Body of pancreas (tissue), 4 donors: ENCODE measurements around the gene ST8SIA4.

ENCODE experiments used
- CTCF ChIP-seq, 7 experiments: fragments of 450-650 bp in 4 of 7; fragments of 200-600 bp in 3 of 7; sonication (generic) in 3 of 7; IDR thresholded peaks; one replicate each; pipeline ENCODE4 v1.5.1; 2016 to 2019; ENCODE audit warnings: antibody characterized with exemption in 7 of 7
- POLR2A ChIP-seq, 3 donors: fragments of 450-650 bp; IDR thresholded peaks; one replicate each; pipeline ENCODE4 v1.6.1; 2016; ENCODE audit warnings: antibody characterized with exemption in 3 of 3, mild to moderate bottlenecking in 2 of 3

DNA sequence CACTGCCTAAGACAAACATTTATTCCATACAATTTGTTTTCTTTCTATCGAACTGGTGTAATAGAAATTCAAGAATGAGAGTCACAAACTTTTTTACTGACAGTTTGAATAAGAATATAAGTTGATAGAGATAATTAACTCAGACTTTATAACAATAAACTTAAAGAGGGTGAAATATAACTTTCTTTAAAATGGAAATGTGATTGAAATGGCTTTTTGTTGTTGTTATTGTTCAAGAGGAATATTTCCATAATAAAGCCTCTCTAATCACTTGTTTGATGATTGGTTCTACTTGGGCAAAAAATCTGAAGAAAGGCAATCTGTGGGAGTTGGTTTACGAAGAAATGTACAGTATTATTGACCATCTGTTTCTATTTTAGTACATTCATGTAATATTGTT is 79.3 kb downstream of the ST8SIA4 start:
- TF ChIP-seq CTCF (IDR thresholded peaks at IDR 0.05) (no peak), POLR2A (IDR thresholded peaks at IDR 0.05) (no peak)
